GM23338 (cell line): ENCODE results near the gene NID2. TPM values are rescaled to one million over a fixed set of nuclear protein-coding genes. Genes with fewer than 3 reads are reported as not detected.

Experiments used
- ATAC-seq: fragments of 200-7000 bp; cut with Tn5 transposase; 3 replicates; pipeline ENCODE4 v1.9.1; 2020
- DNase-seq: peaks from one replicate; pipeline ENCODE4 v3.0.0-alpha.2; 2015; ENCODE audit warnings: low spot score
- H2AFZ ChIP-seq: fragments of 200-600 bp; sonication (generic); 2 replicates; pipeline ENCODE4 v1.8.0; 2016; ENCODE audit warnings: antibody characterized with exemption, mild to moderate bottlenecking, moderate library complexity
- H3F3A ChIP-seq: fragments of 200-600 bp; sonication (generic); replicated peaks from 2 replicates; pipeline ENCODE4 v1.8.0; 2017; ENCODE audit warnings: antibody characterized with exemption, mixed run types, low read depth
- H3K27ac ChIP-seq: fragments of 200-600 bp; sonication (generic); 2 replicates; pipeline ENCODE4 v1.6.1; 2016; ENCODE audit warnings: low read depth
- H3K27me3 ChIP-seq: fragments of 200-600 bp; sonication (generic); 2 replicates; pipeline ENCODE4 v1.8.0; 2016; ENCODE audit warnings: mild to moderate bottlenecking, mixed run types, moderate library complexity; ENCODE audit not compliant: insufficient read depth
- H3K36me3 ChIP-seq: fragments of 200-600 bp; sonication (generic); 2 replicates; pipeline ENCODE4 v1.8.0; 2016; ENCODE audit warnings: mild to moderate bottlenecking; ENCODE audit not compliant: insufficient read depth
- H3K4me1 ChIP-seq: fragments of 200-600 bp; sonication (generic); 2 replicates; pipeline ENCODE4 v1.8.0; 2016; ENCODE audit warnings: mild to moderate bottlenecking, moderate library complexity; ENCODE audit not compliant: insufficient read depth
- H3K4me2 ChIP-seq: fragments of 200-600 bp; sonication (generic); 2 replicates; pipeline ENCODE4 v1.7.1; 2017; ENCODE audit warnings: mixed run types
- H3K4me3 ChIP-seq: fragments of 200-600 bp; sonication (generic); 2 replicates; pipeline ENCODE4 v1.6.1; 2016; ENCODE audit warnings: mixed run types
- H3K79me2 ChIP-seq: fragments of 200-600 bp; sonication (generic); replicated peaks from 2 replicates; pipeline ENCODE4 v1.8.0; 2017; ENCODE audit warnings: mild to moderate bottlenecking; ENCODE audit not compliant: insufficient read depth
- H3K9me2 ChIP-seq: fragments of 200-600 bp; sonication (generic); 2 replicates; pipeline ENCODE4 v1.8.0; 2017; ENCODE audit not compliant: insufficient read depth
- H4K20me1 ChIP-seq: fragments of 200-600 bp; sonication (generic); replicated peaks from 2 replicates; pipeline ENCODE4 v1.8.0; 2017; ENCODE audit warnings: mild to moderate bottlenecking; ENCODE audit not compliant: insufficient read depth
- H3K27ac Mint-ChIP-seq: 2 replicates; pipeline ENCODE4 v1.8.0; 2020; ENCODE audit warnings: inconsistent platforms, mild to moderate bottlenecking, moderate library complexity, mixed read lengths
- H3K27me3 Mint-ChIP-seq: 3 replicates; pipeline ENCODE4 v1.8.0; 2022; ENCODE audit warnings: low read depth, mild to moderate bottlenecking, moderate library complexity, mixed read lengths, inconsistent platforms; ENCODE audit not compliant: insufficient read depth, poor library complexity
- H3K36me3 Mint-ChIP-seq: 3 replicates; pipeline ENCODE4 v1.8.0; 2021; ENCODE audit warnings: low read depth, mild to moderate bottlenecking, inconsistent platforms, moderate library complexity, mixed read lengths
- H3K4me1 Mint-ChIP-seq: 3 replicates; pipeline ENCODE4 v1.8.0; 2020; ENCODE audit warnings: mild to moderate bottlenecking, inconsistent platforms, mixed read lengths
- H3K4me3 Mint-ChIP-seq: 3 replicates; pipeline ENCODE4 v1.8.0; 2021; ENCODE audit warnings: moderate library complexity, mild to moderate bottlenecking, inconsistent platforms, mixed read lengths
- H3K9me3 Mint-ChIP-seq: 3 replicates; pipeline ENCODE4 v1.8.0; 2020; ENCODE audit warnings: moderate library complexity, mild to moderate bottlenecking, inconsistent platforms, mixed read lengths
- CREB1 ChIP-seq: fragments of 250-450 bp; sonication (Bioruptor Pico); IDR thresholded peaks from 2 replicates; pipeline ENCODE4 v1.5.0; 2020; ENCODE audit warnings: low read depth, mild to moderate bottlenecking, moderate library complexity
- ETS1 ChIP-seq: IDR thresholded peaks from 2 replicates; pipeline ENCODE4 v1.6.1; 2016; ENCODE audit warnings: antibody characterized with exemption
- EZH2phosphoT487 ChIP-seq: fragments of 200-600 bp; sonication (generic); IDR thresholded peaks from one replicate; pipeline ENCODE4 v1.8.1; 2018; ENCODE audit warnings: antibody characterized with exemption; ENCODE audit not compliant: unreplicated experiment
- JUNB ChIP-seq: IDR thresholded peaks from one replicate; pipeline ENCODE4 v1.6.1; 2016; ENCODE audit warnings: antibody characterized with exemption; ENCODE audit not compliant: unreplicated experiment
- NANOG ChIP-seq: IDR thresholded peaks from 2 replicates; pipeline ENCODE4 v1.6.1; 2016; ENCODE audit warnings: antibody characterized with exemption, borderline replicate concordance
- REST ChIP-seq: IDR thresholded peaks from one replicate; pipeline ENCODE4 v1.6.1; 2018; ENCODE audit warnings: antibody characterized with exemption; ENCODE audit not compliant: unreplicated experiment
- STAT1 ChIP-seq: IDR thresholded peaks from one replicate; pipeline ENCODE4 v1.6.1; 2016; ENCODE audit warnings: antibody characterized with exemption; ENCODE audit not compliant: unreplicated experiment
- ZNF114 ChIP-seq: fragments of 250-450 bp; sonication (Bioruptor Pico); IDR thresholded peaks from 2 replicates; pipeline ENCODE4 v1.5.0; 2020; ENCODE audit warnings: mild to moderate bottlenecking, moderate library complexity
- ZNF331 ChIP-seq: fragments of 250-450 bp; sonication (Bioruptor Pico); IDR thresholded peaks from 2 replicates; pipeline ENCODE4 v1.5.0; 2020; ENCODE audit warnings: low read depth, mild to moderate bottlenecking, moderate library complexity
- ZNF462 ChIP-seq: fragments of 250-450 bp; sonication (Bioruptor Pico); IDR thresholded peaks from 2 replicates; pipeline ENCODE4 v1.5.0; 2020; ENCODE audit warnings: mild to moderate bottlenecking, moderate library complexity
- polyA plus RNA-seq: library from polyadenylated mRNA; unstranded; fragments of >200 nt; fragmentation: Nextera tagmentation; extraction: Ambion mirVana; gene quantifications from 2 replicates; pipeline ENCODE4 v1.2.1, GENCODE V29; 2016
- total RNA-seq: library from RNA; depleted of rRNA; stranded (reverse); fragments of >200 nt; shearing (Covaris generic); gene quantifications from 2 replicates; pipeline ENCODE4 v1.2.3, GENCODE V29; 2014

The NID2 gene
- total and polyA plus RNA-seq, 2 experiments from 2014 or later = 4.3 to 10.4 TPM

- H3K27me3 Mint-ChIP-seq = peaks cover 5% of the 10 kb centered on the region
- H3K9me3 Mint-ChIP-seq = no peaks in the 10 kb centered on the region
- Histone ChIP-seq H3K4me2 (no peak overlapping the region), H3F3A (no peaks in the 10 kb centered on the region), H3K27me3 (peaks cover 18% of the 10 kb centered on the region), H3K4me3 (no peak overlapping the region), H4K20me1 (no peaks in the 10 kb centered on the region), H3K36me3 (no peaks in the 10 kb centered on the region), H3K9me2 (0 out of 2 replicates have a peak, but pooled peaks cover 5% of the 10 kb centered on the region), H3K4me1 (peaks cover 18% of the 10 kb centered on the region), H2AFZ (no peak overlapping the region), H3K79me2 (no peaks in the 10 kb centered on the region), H3K27ac (no peak overlapping the region)
- ATAC-seq = no peak
- H3K36me3 Mint-ChIP-seq = no peaks in the 10 kb centered on the region
- no peak for DNase-seq
- peaks cover 21% of the 10 kb centered on the region for H3K4me1 Mint-ChIP-seq
- no peak overlapping the region for H3K27ac Mint-ChIP-seq
- TF ChIP-seq ZNF331 (no peak), CREB1 (CRISPR knock-in tag) (no peak), JUNB (no peak), REST (no peak), ZNF114 (CRISPR knock-in tag) (no peak)
- H3K4me3 Mint-ChIP-seq = no peak overlapping the region
Measured at GRCh38 chr14:52061390-52061789, 7.5 kb downstream of the NID2 start.

- H3K27me3 ChIP-seq = peaks cover 11% of the 10 kb centered on the region; the same call in 1 of the 2 replicates
- Mint-ChIP-seq H3K27me3 (peaks cover 4% of the 10 kb centered on the region), H3K9me3 (no peaks in the 10 kb centered on the region), H3K4me3 (no peak overlapping the region), H3K4me1 (peaks cover 21% of the 10 kb centered on the region), H3K27ac (no peak overlapping the region), H3K36me3 (no peaks in the 10 kb centered on the region)
- no peaks in the 10 kb centered on the region for H3K79me2 ChIP-seq
- no peak overlapping the region for H3K4me2 ChIP-seq
- no peak overlapping the region for H3K27ac ChIP-seq
- H3K9me2 ChIP-seq = 0 out of 2 replicates have a peak, but pooled peaks cover 5% of the 10 kb centered on the region
- peaks cover 18% of the 10 kb centered on the region for H3K4me1 ChIP-seq
- H3F3A ChIP-seq = no peaks in the 10 kb centered on the region
- H4K20me1 ChIP-seq = no peaks in the 10 kb centered on the region
- ATAC-seq (no peak), DNase-seq (no peak)
- H3K36me3 ChIP-seq = no peaks in the 10 kb centered on the region
- no peak overlapping the region for H2AFZ ChIP-seq
- H3K4me3 ChIP-seq = no peak overlapping the region
- TF ChIP-seq ZNF331 = no peak
- no peak for TF ChIP-seq ETS1
- TF ChIP-seq EZH2phosphoT487 = no peak
- no peak for TF ChIP-seq STAT1
- TF ChIP-seq ZNF462 = no peak
- no peak for TF ChIP-seq JUNB
- TF ChIP-seq NANOG = no peak
Measured at GRCh38 chr14:52060080-52060479, 8.8 kb downstream of the NID2 start.
